ENCODE data around the gene ZFAND2A.
"Not testable (repeated sequence)": the region's sequence is repeated elsewhere in the genome, so short reads cannot be mapped to it uniquely, and the experiment has no call there.

ZFAND2A gene

DNA sequence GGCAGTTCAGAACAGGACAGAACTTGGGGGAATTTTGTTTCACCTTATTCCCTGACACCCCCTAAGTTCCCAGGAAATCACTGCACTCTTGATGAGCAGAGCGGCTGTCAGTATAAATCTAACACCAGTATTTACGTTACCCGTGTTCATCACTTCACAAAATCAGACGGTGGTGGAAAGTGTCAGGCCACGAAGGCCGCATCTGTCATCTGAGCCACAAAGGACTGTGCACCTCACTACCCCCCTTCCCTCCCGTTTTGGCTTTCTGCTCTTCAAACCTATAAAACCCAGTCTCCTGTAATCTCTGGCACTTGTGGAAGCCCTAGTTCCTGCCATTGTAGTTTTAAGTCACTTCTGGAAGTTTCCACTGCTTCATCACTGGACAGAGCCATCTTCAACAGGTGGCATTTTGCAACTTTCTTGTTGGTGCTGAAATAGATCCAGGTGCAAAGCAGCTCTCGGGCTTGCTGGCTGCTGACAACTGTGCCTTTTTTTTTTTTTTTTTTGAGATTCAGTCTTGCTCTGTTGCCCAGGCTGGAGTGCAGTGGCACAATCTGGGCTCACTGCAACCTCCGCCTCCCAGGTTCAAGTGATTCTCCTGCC, 9.5 kb downstream of the ZFAND2A start:
- no peak for DNase-seq (ENCODE audit: low read depth)

DNA sequence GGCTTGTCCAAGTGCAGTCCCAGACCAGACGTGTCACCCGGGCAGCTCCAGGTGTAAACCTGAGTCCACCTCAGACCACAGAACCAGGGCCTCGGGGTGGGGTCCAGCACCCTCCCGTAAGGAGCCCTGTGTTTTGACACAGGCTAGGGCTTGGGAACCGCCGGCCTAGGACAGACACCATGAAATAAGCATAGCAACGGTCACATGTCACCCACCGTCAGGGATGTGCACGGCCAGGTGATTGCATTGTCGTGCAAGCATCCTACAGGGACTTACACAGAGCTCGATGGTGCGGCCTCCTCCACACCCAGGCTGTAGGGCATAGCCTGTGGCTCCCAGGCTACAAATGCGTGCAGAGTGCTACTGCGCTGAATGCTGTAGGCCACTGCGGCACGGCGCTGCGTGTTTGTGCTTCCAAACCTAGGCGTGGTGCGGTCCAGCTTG, 10.6 kb downstream of the ZFAND2A start:
- DNase-seq (ENCODE audit: low read depth): no peak

DNA sequence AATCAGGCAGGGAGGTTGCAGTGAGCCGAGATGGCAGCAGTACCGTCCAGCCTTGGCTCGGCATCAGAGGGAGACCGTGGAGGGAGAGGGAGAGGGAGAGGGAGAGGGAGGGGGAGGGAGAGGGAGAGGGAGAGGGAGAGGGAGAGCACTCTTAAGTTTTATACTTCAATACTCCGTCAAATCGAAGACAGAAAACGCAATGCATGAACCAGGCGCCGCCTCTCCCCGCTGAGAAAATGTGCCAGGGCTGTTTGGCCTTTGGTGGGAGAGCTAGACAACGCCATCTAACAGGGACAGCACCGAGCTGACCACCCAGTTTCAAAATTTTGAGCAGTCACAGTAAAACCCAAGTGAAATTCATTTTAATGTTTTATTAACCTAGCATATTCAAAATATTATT, 12.1 kb downstream of the ZFAND2A start:
- DNase-seq (ENCODE audit: low read depth): not testable (repeated sequence)

DNA sequence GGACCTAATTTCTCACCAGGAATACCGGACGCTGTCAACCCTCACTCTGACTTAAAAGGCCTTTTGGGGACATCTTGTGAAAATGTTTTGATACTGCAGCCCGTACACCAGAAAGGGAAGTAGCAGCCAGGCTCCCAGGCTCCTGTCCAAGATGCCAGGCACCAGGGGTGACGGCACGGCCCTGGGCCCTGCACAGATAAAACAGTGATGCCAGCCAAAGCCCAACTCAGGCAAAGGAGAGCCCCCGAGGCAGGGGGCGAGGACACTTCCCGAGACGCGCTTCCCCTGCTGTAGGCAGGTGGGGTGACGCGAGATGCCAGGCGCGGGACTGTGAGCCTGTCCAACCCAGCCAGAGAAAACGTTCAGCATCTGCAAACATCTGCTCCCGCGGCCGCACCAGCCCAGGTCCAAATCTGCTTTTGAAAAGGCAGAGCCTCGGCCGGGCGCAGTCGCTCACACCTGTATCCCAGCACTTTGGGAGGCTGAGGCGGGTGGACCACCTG, 15.7 kb downstream of the ZFAND2A start:
- DNase-seq (ENCODE audit: low read depth): no peak

DNA sequence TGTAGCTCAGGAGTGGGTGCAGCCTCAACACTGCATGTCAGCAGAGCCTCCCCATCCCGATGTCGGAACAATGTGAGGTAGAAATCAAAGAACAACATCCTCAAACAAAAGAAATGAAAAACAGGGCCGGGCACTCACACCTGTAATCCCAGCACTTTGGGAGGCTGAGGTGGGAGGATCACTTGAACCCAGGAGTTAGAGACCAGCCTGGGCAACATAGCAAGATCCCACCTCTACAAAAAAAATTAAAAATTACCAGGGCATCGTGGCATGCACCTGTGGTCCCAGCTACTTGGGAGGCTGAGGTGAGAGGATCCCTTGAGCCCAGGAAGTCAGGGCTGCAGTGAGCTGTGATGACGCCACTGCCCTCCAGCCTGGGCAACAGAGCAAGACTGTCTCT, 17.0 kb downstream of the ZFAND2A start:
- DNase-seq (ENCODE audit: low read depth): not testable (repeated sequence)

DNA sequence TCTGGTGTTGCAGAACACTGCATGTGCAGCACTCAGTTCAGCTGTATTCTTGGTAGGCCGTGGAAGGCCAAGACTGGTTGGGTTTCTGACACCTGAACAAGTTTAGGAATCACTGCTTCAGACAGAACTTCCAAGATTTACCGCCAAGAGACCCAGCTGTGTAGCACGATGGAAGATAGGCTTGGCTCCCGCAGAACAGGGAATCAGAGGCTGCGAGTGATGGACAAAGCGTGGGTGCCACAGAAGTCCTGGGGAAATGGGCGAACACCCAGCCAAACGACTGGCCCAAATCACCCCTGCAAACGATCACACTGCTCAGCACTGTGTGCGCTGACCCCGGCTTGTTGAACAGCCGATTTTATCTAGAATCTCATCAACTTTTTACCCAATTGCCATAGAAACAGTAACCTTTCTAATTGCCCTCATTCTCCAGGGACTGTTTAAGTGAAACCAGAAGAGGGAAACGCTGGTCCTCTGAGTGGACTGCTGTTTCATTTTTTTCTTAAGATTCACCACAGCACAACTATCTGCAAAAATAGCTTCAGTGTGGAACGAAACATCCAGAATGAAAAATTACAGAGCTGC, 17.9 kb downstream of the ZFAND2A start:
- no peak for DNase-seq (ENCODE audit: low read depth)

DNA sequence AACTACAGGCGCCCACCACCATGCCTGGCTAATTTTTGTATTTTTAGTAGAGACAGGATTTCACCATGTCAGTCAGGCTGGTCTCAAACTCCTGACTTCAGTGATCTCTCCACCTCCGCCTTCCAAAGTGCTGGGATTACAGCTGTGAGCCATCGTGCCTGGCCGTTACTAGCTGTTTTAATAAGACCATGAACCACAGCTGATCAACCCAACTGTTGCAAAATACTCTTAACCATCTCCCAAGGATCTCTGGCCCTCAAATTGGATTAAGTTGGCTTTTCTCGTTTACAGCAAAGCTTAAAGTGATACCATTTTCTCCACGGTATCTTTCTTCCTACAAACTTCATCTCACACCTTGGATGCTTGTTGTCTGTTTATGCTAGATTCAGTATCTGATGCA, 18.3 kb downstream of the ZFAND2A start:
- no peak for DNase-seq (ENCODE audit: low read depth)

DNA sequence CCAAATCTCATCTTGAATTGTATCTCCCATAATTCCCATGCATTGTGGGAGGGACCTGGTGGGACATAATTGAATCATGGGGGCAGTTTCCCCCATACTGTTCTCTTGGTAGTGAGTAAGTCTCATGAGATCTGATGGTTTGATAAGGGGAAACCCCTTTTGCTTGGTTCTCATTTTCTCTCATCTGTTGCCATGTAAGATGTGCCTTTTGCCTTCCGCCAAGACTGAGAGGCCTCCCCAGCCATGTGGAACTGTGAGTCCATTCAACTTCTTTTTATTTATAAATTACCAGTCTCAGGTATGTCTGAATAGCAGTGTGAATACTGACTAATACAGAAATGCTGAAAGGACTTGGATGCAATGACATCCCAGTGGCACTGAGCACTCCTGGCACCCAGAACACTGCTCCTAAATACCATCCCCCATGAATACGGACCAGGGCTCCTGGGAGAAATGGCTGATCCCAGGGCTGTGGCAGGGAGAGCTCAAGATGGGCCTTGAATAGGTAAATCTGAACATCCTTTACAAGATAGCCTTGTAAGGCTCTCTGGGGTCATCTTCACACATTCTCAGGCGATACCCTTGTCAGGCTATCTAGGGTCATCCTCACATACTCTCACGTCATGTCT, 19.4 kb downstream of the ZFAND2A start:
- DNase-seq (ENCODE audit: low read depth): no peak

DNA sequence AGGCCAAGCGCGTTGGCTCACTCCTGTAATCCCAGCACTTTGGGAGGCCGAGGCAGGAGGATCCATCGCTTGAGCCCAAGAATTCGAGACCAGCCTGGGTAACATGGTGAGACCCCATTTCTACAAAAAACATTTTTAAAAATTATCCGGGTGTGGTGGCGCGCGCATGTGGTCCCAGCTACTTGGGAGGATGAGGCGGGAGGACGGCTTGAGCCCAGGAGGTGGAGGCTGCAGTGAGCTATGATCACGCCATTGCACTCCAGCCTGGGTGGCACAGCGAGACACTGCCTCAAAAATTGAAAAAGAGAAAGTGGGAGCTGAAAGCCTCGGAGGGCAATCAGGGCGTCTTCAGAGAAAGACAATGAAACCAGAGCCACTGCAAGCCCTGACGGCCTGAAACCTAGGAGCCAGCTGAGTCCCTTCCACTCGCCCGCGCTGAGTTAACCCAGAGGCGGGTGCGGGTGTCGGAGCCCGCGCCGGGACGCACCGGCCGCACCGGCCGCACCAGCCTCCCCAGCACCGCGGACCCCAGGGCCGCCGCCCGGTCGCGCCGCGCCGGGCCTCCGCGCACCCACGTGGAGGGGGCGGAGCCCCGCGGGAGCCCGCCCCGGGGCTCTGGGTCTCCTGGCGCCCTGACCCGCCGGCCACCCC, 22.4 kb downstream of the ZFAND2A start:
- no peak for DNase-seq (ENCODE audit: low read depth)

DNA sequence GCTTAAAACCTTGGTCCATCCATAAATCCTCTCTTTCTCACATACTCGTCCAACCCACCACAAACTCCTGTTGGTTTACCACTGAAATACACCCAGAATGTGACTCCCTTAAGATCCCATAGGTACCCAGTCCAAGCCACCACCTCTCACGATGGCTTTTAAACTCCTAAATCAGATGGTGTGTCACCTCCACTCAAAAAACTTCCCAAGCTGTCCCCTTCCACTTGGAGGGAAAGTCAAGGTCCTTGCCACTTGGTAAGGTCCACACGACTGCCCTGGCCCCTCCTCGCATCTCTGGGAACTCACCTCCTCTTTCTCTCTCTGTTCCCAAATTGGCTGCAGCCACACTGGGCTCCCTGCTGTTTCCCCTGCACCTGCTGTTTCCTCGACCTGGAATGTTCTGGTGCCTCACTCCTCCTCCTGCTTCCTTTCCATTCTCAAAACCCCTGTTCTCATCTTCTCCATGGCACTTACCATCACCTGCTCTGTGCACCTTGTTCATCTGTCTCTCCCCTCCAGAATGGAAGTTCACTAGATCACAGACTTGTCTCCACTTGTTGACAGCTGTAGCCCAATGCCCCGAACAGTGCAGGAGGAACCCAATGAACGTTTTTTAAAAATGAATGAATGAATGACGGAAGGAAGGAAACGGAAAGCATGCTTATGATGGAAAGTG, 23.0 kb downstream of the ZFAND2A start:
- no peak for DNase-seq (ENCODE audit: low read depth)

DNA sequence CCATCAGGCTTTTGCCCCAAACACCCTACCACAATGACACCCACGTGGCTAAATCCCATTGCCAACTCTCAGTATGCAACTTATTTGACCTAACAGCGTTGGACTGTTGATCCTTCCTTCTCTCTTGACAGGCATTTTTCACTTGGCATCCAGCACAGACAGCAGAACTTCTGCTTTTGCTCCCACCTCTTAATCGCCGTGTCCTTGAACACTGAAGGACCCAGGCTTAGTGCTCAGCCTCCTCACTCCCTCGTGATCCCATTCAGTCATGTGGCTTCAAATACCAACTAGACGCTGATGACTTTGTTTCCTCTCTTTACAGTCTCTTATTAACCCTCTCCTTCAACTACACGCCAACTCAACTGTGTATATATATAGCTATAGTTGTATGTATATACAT, 25.0 kb downstream of the ZFAND2A start:
- DNase-seq (ENCODE audit: low read depth): no peak

DNA sequence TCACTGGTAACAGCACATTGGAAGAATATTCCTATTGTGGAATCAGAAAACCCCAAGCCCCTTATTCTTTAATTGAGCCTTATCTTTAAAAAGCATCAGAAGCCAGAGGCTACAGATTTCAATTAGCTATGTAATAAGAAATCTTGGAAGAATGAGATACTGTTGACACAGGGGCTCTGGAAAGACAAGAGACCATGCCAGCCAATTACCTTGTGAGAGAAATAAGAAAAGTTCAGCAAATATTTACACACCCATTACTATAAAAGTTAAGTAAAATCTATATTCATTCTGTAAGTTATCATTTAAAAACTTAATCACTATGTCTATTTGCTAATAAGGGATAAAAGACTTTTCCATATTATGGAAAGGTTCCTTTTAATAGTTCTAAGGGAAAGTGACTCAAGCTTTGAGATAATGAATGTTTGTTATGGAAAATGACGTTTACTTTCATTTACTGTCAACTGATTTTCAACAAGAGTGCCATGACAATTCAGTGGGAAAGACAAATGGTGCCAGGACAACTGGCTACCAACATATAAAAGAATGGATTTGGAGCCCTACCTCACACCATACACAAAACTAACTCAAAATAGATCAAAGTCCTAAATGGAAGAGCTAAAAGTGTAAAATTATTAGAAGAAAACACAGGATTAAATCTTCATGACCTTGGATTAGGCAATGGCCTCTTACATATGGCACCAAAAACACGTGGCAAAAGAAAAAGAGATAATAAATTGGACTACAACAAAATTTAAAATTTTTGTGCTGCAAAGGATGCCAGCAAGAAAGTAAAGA, 28.3 kb downstream of the ZFAND2A start:
- DNase-seq (ENCODE audit: low read depth): no peak

DNA sequence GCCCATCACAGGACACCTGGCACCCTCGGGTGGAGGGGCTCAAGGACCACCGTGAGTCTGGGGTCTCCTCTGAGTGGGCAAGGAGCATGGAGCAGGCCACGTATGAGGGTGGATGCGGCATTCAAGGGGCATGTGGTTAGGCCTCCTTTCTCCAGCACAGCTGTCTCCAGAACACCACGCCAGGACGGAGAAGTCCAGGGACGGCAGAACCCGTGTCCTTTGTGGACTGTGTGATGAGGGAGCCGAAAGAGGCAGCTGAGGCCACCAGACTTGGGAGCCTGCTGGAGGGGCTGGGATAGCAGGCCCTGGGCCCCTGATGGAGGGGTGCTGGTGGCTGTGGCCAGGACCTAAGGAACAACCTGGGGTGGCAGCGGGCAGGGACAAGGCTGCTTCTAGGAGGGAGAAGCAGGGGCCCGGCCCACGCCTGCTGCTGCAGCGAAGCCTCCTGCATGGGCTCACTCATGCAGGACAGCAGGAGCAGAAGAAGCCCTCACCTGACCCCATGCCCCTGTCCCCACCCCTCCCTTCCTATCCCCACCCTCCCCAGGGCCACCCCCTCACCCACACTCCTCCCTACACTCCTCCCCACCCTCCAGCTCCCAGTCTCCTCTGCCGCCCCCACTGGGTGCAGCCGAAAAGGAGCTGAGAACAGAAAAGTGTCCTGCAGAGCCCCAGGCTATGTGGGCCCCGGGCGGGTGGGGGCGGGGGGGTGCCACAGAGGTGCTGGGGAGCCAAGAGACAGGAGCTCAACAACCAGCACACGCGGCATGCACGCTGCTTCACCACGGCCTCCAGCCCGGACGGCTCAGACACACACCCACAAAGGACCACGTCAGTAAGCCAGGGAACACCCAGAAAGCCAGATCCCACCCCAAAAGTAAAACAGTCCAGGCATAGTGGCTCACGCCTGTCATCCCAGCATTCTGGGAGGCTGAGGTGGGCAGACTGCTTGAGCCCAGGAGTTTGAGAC, 29.7 kb downstream of the ZFAND2A start:
- no peak for DNase-seq (ENCODE audit: low read depth)

DNA sequence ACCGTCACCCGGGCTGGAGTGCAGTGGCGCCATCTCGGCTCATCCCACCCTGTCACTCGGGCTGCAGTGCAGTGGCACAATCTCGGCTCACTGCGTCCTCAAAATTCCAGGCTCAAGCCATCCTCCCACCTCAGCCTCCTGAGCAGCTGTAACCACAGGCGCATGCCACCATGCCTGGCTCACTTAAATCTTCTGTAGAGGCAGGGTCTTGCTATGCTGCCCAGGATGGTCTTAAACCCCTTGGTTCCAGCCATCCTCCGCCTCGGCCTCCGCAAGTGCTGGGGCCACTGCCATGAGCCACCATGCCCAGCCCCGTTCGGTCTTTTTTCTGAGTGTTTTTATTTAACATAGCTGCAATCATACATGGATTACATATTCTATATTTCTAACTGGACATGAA, 30.6 kb downstream of the ZFAND2A start:
- no peak for DNase-seq (ENCODE audit: low read depth)

DNA sequence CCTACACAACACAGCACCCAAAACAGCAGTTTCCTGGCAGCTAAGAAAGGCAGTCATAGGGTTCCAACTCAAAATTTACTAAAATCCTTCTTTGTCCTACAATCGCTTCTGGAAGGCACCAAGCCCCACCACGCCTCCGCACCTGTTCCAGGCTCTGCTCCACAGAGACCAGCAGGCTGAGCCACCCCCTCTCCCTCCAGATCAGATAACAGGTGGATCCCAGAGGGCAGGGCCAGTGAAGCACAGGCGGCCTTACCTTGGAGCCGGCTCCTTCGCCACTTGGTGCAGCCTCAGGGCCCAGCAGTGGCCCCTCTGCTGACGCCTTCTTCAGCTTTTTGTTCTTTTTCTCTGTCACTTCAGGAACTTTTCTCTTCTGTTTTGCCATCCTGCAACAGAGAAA, 33.0 kb downstream of the ZFAND2A start:
- no peak for DNase-seq (ENCODE audit: low read depth)

DNA sequence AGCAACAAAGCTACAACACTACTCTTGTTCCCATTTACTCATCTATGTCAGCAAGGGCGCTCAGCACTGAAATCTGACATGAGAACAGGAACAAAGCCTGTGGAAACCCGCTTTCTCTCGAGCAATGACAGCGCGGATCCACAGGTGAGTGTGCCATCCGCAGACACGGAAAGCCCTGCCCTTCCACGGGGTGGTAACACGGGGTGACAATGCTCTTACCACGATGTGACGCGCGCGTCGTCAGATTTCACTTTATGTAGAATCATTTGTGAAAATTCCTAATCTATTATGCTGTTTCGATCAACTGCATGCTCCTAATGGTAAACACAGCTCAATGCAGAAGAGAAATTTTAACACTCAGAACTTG, 34.4 kb downstream of the ZFAND2A start:
- DNase-seq (ENCODE audit: low read depth): no peak

DNA sequence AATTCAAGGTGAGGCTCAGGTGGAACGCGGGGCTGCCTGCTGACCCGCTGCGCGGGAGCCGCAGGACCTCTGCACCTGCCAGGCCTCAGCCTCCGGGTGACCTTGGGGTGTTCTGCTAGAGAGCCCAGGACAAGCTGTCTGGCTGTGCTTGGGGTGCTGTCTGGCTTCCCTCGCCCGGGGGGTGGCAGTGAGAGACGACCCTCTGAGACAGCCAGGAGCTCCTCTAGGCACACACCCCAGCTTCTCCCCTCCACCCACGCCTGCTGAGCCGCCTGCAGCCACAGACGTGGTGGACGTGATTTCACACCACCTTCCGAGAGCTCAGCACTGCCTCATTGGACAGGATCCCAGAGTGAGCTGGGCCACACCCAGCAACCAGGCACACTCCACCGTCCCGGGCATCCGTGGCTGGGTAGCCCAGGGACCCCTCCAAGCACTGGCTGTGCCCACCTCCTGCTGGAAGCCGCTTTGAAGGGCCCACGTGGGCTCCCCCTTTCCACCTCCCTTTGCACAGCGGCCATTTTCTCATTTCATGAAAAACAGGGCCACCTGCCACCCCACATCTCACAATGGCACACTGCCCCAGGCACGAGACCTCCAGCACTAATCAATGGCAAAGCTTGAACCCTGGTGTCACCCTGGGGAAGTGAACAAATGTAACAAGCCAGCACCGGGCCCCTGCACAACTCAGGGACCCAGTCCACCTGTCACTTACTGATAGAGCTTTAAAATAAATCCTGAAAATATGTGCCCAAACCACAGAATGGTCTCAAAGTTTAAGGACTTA, 35.0 kb downstream of the ZFAND2A start:
- DNase-seq (ENCODE audit: low read depth): no peak

DNA sequence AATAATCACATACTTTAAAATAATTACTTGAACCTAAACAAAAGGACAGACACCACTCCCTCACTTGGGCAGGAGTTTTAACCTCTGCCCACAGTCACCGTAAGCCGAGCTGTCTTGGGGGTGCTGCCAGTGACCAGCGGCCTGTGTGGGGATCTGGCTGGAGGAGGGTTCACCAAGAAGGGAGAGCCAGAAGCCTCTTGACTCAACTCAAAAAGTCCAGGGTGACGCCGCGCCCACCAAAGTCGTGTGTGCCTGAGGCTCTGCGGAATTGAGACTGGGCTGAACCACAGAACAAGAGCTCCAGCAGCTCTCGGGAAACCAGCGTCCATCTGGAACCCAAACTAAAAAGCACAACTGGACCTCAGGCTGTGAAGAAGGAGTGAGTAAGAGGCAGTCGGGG, 35.8 kb downstream of the ZFAND2A start:
- no peak for DNase-seq (ENCODE audit: low read depth)

DNA sequence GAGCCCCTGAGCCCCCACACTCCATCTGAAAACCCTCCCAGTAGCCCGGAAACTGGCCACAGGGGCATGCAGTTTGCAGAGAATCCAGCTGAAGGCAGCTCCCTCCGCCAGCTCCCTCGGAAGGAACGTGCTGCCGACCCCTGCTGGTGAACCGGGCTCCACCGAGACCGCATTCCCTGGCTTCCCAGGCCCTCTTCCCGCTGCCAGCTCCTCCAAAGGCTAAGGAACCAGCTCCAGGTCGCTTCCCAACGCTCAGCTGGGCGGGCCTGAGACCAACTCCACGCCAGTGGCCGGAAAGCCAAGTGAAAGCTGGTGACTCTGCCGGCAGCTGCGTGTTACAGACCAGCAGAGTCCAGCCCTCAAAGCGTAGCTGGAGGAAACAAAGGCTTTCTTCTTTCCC, 36.3 kb downstream of the ZFAND2A start:
- DNase-seq (ENCODE audit: low read depth): peak; percentile 19

All from non-pigmented ciliary epithelial cell (primary cell).